ENCODE measurements around the gene XYLT2. TPM values are rescaled to one million over a fixed set of nuclear protein-coding genes. Genes with fewer than 3 reads are reported as not detected.

XYLT2 gene
- total and polyA plus RNA-seq, 2 of the 8 experiments (the other 6 are each of a cell fraction or from before 2014, with no cell fraction given), result 28.0 to 29.9 TPM

- TF ChIP-seq POLR2A (IDR thresholded peaks at IDR 0.05; ENCODE audit: control extremely low read depth in 1 of 2, low read depth in 2 of 2, low read length in 2 of 2) (no peak), GTF2F1 (IDR thresholded peaks at IDR 0.05; ENCODE audit: borderline replicate concordance, low read depth, low read length) (no peak)
These were observed 38.3 kb upstream of the XYLT2 start (continued) for GRCh38 chr17:50307654-50308053.
